Measurements from ENCODE around the gene EMC7. TPM values are rescaled to one million over a fixed set of nuclear protein-coding genes. Genes with fewer than 3 reads are reported as not detected.

The EMC7 gene
- total and polyA plus RNA-seq, 4 donors, result 31.7 to 116 (median 81.5) TPM

- ATAC-seq (ENCODE audit: insufficient read depth, low FRiP score) (no peak), DNase-seq (no peak)
- no peaks in the 10 kb centered on the region for H3K27me3 ChIP-seq (ENCODE audit: control insufficient read depth in 3 of 3, insufficient read depth in 3 of 3, low read length in 2 of 3)
- no peak overlapping the region for H3K9ac ChIP-seq (ENCODE audit: insufficient read depth in 1 of 2, low read length in 2 of 2)
- no peak overlapping the region for H3K27ac ChIP-seq (ENCODE audit: low read depth in 1 of 2, low read length in 1 of 2)
- H3K9me3 ChIP-seq (ENCODE audit: control insufficient read depth in 4 of 4, insufficient read depth in 3 of 4, low read length in 3 of 4), result peaks cover 0 to 11% (median 1%) of the 10 kb centered on the region in 4 donors
- 94 to 95% methylated on average over 15 to 16 of the region's 16 CpGs for WGBS, 2 donors
- H3K4me1 ChIP-seq (ENCODE audit: control insufficient read depth in 5 of 5, insufficient read depth in 5 of 5, low read length in 5 of 5), result no peaks in the 10 kb centered on the region
- no peaks in the 10 kb centered on the region for H3K36me3 ChIP-seq (ENCODE audit: control insufficient read depth in 4 of 4, insufficient read depth in 4 of 4, low read length in 4 of 4)
- H3K4me3 ChIP-seq, result no peak overlapping the region
- TF ChIP-seq CTCF (IDR thresholded peaks at IDR 0.05; ENCODE audit: control extremely low read depth, extremely low read depth), result no peak
Measured at GRCh38 chr15:34046471-34047145, 55.1 kb downstream of the EMC7 start.

GRCh38 chr15:34043813-34044212 lies 57.8 kb downstream of the EMC7 start:
- Histone ChIP-seq H3K9ac (ENCODE audit: insufficient read depth in 1 of 2, low read length in 2 of 2) (no peak overlapping the region), H3K36me3 (ENCODE audit: control insufficient read depth in 4 of 4, insufficient read depth in 4 of 4, low read length in 4 of 4) (no peaks in the 10 kb centered on the region), H3K4me1 (ENCODE audit: control insufficient read depth in 5 of 5, insufficient read depth in 5 of 5, low read length in 5 of 5) (peaks cover 0 to 6% (median 0%) of the 10 kb centered on the region in 5 donors), H3K27ac (ENCODE audit: low read depth in 1 of 2, low read length in 1 of 2) (no peak overlapping the region), H3K4me3 (no peak overlapping the region), H3K9me3 (ENCODE audit: control insufficient read depth in 4 of 4, insufficient read depth in 3 of 4, low read length in 3 of 4) (peaks cover 0 to 2% (median 0%) of the 10 kb centered on the region in 4 donors), H3K27me3 (ENCODE audit: control insufficient read depth in 3 of 3, insufficient read depth in 3 of 3, low read length in 2 of 3) (no peaks in the 10 kb centered on the region)
- no peak for ATAC-seq (ENCODE audit: insufficient read depth, low FRiP score)
- DNase-seq, result no peak
- 79 to 92% methylated on average over 2 of the region's 2 CpGs for WGBS, 2 donors
- TF ChIP-seq CTCF (IDR thresholded peaks at IDR 0.05; ENCODE audit: control extremely low read depth, extremely low read depth), result no peak

GRCh38 chr15:34043391-34043790 lies 58.3 kb downstream of the EMC7 start:
- TF ChIP-seq CTCF (IDR thresholded peaks at IDR 0.05; ENCODE audit: control extremely low read depth, extremely low read depth), result no peak
- no peak overlapping the region for H3K9ac ChIP-seq (ENCODE audit: insufficient read depth in 1 of 2, low read length in 2 of 2)
- peaks cover 0 to 6% (median 0%) of the 10 kb centered on the region in 5 donors for H3K4me1 ChIP-seq (ENCODE audit: control insufficient read depth in 5 of 5, insufficient read depth in 5 of 5, low read length in 5 of 5)
- H3K27me3 ChIP-seq (ENCODE audit: control insufficient read depth in 3 of 3, insufficient read depth in 3 of 3, low read length in 2 of 3), result no peaks in the 10 kb centered on the region
- H3K27ac ChIP-seq (ENCODE audit: low read depth in 1 of 2, low read length in 1 of 2), result no peak overlapping the region
- no peak overlapping the region for H3K4me3 ChIP-seq
- no peaks in the 10 kb centered on the region for H3K9me3 ChIP-seq (ENCODE audit: control insufficient read depth in 4 of 4, insufficient read depth in 3 of 4, low read length in 3 of 4)
- DNase-seq, result no peak
- ATAC-seq (ENCODE audit: insufficient read depth, low FRiP score), result no peak
- H3K36me3 ChIP-seq (ENCODE audit: control insufficient read depth in 4 of 4, insufficient read depth in 4 of 4, low read length in 4 of 4), result no peaks in the 10 kb centered on the region
- 79 to 88% methylated on average over 1 of the region's 1 CpG for WGBS, 2 donors

GRCh38 chr15:34039790-34040113 lies 61.9 kb downstream of the EMC7 start:
- Histone ChIP-seq H3K9ac (ENCODE audit: insufficient read depth in 1 of 2, low read length in 2 of 2) (peak overlapping the region in 1 of 2 donors; percentile 2), H3K9me3 (ENCODE audit: control insufficient read depth in 4 of 4, insufficient read depth in 3 of 4, low read length in 3 of 4) (no peaks in the 10 kb centered on the region), H3K4me1 (ENCODE audit: control insufficient read depth in 5 of 5, insufficient read depth in 5 of 5, low read length in 5 of 5) (peaks cover 0 to 21% (median 5%) of the 10 kb centered on the region in 5 donors), H3K27me3 (ENCODE audit: control insufficient read depth in 3 of 3, insufficient read depth in 3 of 3, low read length in 2 of 3) (no peaks in the 10 kb centered on the region), H3K36me3 (ENCODE audit: control insufficient read depth in 4 of 4, insufficient read depth in 4 of 4, low read length in 4 of 4) (no peaks in the 10 kb centered on the region), H3K27ac (ENCODE audit: low read depth in 1 of 2, low read length in 1 of 2) (no peak overlapping the region), H3K4me3 (no peak overlapping the region)
- no peak for ATAC-seq (ENCODE audit: insufficient read depth, low FRiP score)
- DNase-seq, result peak in 1 of 3 donors; percentile 15
- no peak for TF ChIP-seq CTCF (IDR thresholded peaks at IDR 0.05; ENCODE audit: control extremely low read depth, extremely low read depth)
- WGBS, 2 donors, result 30 to 47% methylated on average over 1 of the region's 1 CpG
